Loucy (cell line): ENCODE data around the gene FAM83B.

Experiments used
- H2AFZ ChIP-seq: fragments of 200-600 bp; sonication (generic); 2 replicates; pipeline ENCODE4 v1.6.0; 2016; ENCODE audit warnings: antibody characterized with exemption, mild to moderate bottlenecking, low read length, moderate library complexity
- H3F3A ChIP-seq: fragments of 200-600 bp; 2 replicates; pipeline ENCODE4 v1.6.0; 2016; ENCODE audit warnings: antibody characterized with exemption, low read depth, mild to moderate bottlenecking
- H3K27me3 ChIP-seq: fragments of 200-600 bp; sonication (generic); 2 replicates; pipeline ENCODE4 v1.6.1; 2014; ENCODE audit warnings: low read length, mild to moderate bottlenecking; ENCODE audit not compliant: insufficient read depth, poor library complexity, severe bottlenecking
- H3K36me3 ChIP-seq: fragments of 200-600 bp; sonication (generic); 2 replicates; pipeline ENCODE4 v1.6.1; 2016; ENCODE audit warnings: low read length; ENCODE audit not compliant: insufficient read depth
- H3K4me1 ChIP-seq: fragments of 200-600 bp; sonication (generic); 2 replicates; pipeline ENCODE4 v1.5.1; 2014; ENCODE audit warnings: low read length, mild to moderate bottlenecking; ENCODE audit not compliant: insufficient read depth, poor library complexity, severe bottlenecking
- H3K4me2 ChIP-seq: fragments of 200-600 bp; sonication (generic); 2 replicates; pipeline ENCODE4 v1.6.0; 2014; ENCODE audit warnings: antibody characterized with exemption, low read length, low read depth, mild to moderate bottlenecking; ENCODE audit not compliant: poor library complexity, severe bottlenecking
- H3K4me3 ChIP-seq: fragments of 200-600 bp; sonication (generic); 2 replicates; pipeline ENCODE4 v1.5.1; 2014; ENCODE audit warnings: low read length, mild to moderate bottlenecking, mixed read lengths; ENCODE audit not compliant: poor library complexity, severe bottlenecking
- H3K79me2 ChIP-seq: fragments of 200-600 bp; sonication (generic); 2 replicates; pipeline ENCODE4 v1.6.1; 2014; ENCODE audit warnings: low read length; ENCODE audit not compliant: insufficient read depth
- H3K9ac ChIP-seq: fragments of 200-600 bp; sonication (generic); 2 replicates; pipeline ENCODE4 v1.6.0; 2014; ENCODE audit warnings: mild to moderate bottlenecking, low read depth, low read length, moderate library complexity; ENCODE audit not compliant: poor library complexity, severe bottlenecking
- H3K9me2 ChIP-seq: fragments of 200-600 bp; sonication (generic); replicated peaks from 2 replicates; pipeline ENCODE4 v1.6.1; 2016; ENCODE audit warnings: low read depth, low read length, mixed read lengths
- H3K9me3 ChIP-seq: fragments of 200-600 bp; sonication (generic); 2 replicates; pipeline ENCODE4 v1.6.1; 2014; ENCODE audit warnings: mild to moderate bottlenecking, antibody characterized with exemption, low read length, low read depth; ENCODE audit not compliant: insufficient read depth
- H4K20me1 ChIP-seq: fragments of 200-600 bp; sonication (generic); 2 replicates; pipeline ENCODE4 v1.6.0; 2014; ENCODE audit warnings: antibody characterized with exemption, low read length, mild to moderate bottlenecking; ENCODE audit not compliant: insufficient read depth, poor library complexity, severe bottlenecking
- CTCF ChIP-seq: fragments of 200-600 bp; sonication (generic); conservative IDR thresholded peaks from 2 replicates; pipeline ENCODE4 v1.5.1; 2014; ENCODE audit warnings: mild to moderate bottlenecking, antibody characterized with exemption, low read length
- EZH2phosphoT487 ChIP-seq: fragments of 200-600 bp; IDR thresholded peaks from 2 replicates; pipeline ENCODE4 v1.6.1; 2018; ENCODE audit warnings: antibody characterized with exemption, mild to moderate bottlenecking, moderate library complexity, borderline replicate concordance

The FAM83B gene

GRCh38 chr6:54873599-54873998 lies 27.0 kb downstream of the FAM83B start:
- Histone ChIP-seq H3K9me2 (no peaks in the 10 kb centered on the region), H3K27me3 (no peaks in the 10 kb centered on the region), H3K79me2 (no peaks in the 10 kb centered on the region), H2AFZ (no peak overlapping the region), H3K4me2 (no peak overlapping the region), H3K9me3 (no peaks in the 10 kb centered on the region), H3K4me1 (no peaks in the 10 kb centered on the region), H4K20me1 (no peaks in the 10 kb centered on the region), H3K36me3 (no peaks in the 10 kb centered on the region), H3F3A (no peaks in the 10 kb centered on the region), H3K9ac (no peak overlapping the region), H3K4me3 (no peak overlapping the region)
- no peak for TF ChIP-seq EZH2phosphoT487
- no peak for TF ChIP-seq CTCF

- no peaks in the 10 kb centered on the region for H3K79me2 ChIP-seq
- no peak overlapping the region for H2AFZ ChIP-seq
- TF ChIP-seq EZH2phosphoT487 (no peak), CTCF (no peak)
- H3F3A ChIP-seq, result no peaks in the 10 kb centered on the region
- H3K4me1 ChIP-seq, result no peaks in the 10 kb centered on the region
- no peak overlapping the region for H3K9ac ChIP-seq
- H3K9me3 ChIP-seq, result no peaks in the 10 kb centered on the region
- H3K9me2 ChIP-seq, result no peaks in the 10 kb centered on the region
- H3K36me3 ChIP-seq, result no peaks in the 10 kb centered on the region
- no peak overlapping the region for H3K4me2 ChIP-seq
- H3K27me3 ChIP-seq, result no peaks in the 10 kb centered on the region
- H4K20me1 ChIP-seq, result no peaks in the 10 kb centered on the region
- no peak overlapping the region for H3K4me3 ChIP-seq
Measured at GRCh38 chr6:54874349-54875048, 27.9 kb downstream of the FAM83B start.

DNA sequence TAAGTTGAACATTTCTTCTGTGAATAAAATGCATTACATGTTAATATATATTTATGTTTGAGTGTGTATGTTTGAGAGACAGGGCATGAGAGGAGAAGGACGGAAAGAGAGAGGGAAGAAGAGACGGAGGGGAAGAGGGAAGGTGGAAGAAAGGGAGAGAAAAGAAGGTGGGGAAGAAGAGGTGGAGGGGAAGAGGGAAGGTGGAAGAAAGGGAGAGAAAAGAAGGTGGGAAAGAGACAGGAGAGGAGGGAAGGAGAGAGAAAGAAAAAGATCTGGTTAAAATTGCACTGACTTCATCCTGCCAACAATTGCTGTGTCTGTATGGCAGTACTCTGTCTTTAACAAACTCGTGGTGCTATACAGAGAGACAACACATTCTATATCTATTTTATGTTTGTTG lies 29.0 kb downstream of the FAM83B start:
- H3K4me3 ChIP-seq, result no peak overlapping the region
- H3K36me3 ChIP-seq, result no peaks in the 10 kb centered on the region
- H3K79me2 ChIP-seq, result no peaks in the 10 kb centered on the region
- no peaks in the 10 kb centered on the region for H3K4me1 ChIP-seq
- H2AFZ ChIP-seq, result no peak overlapping the region
- H3K27me3 ChIP-seq, result no peaks in the 10 kb centered on the region
- H3K9me3 ChIP-seq, result no peaks in the 10 kb centered on the region
- TF ChIP-seq EZH2phosphoT487 (no peak), CTCF (no peak)
- no peaks in the 10 kb centered on the region for H4K20me1 ChIP-seq
- no peaks in the 10 kb centered on the region for H3F3A ChIP-seq
- H3K4me2 ChIP-seq, result no peak overlapping the region
- H3K9ac ChIP-seq, result no peak overlapping the region
- H3K9me2 ChIP-seq, result no peaks in the 10 kb centered on the region
